ACC112 (cell line): ENCODE data around the gene DOCK2.

Source experiments
- H2AFZ ChIP-seq: fragments of 200-600 bp; sonication (generic); one replicate; pipeline ENCODE4 v1.6.0; 2017; ENCODE audit warnings: antibody characterized with exemption, low read length; ENCODE audit not compliant: unreplicated experiment
- H3K27ac ChIP-seq: fragments of 200-600 bp; sonication (generic); 2 replicates; pipeline ENCODE4 v1.5.1; 2014; ENCODE audit warnings: low read depth, mild to moderate bottlenecking, antibody characterized with exemption, low read length, moderate library complexity
- H3K27me3 ChIP-seq: fragments of 200-600 bp; sonication (generic); 2 replicates; pipeline ENCODE4 v1.6.1; 2014; ENCODE audit warnings: mild to moderate bottlenecking, antibody characterized with exemption, low read length, moderate library complexity, mixed read lengths; ENCODE audit not compliant: insufficient read depth
- H3K36me3 ChIP-seq: fragments of 200-600 bp; sonication (generic); 2 replicates; pipeline ENCODE4 v1.6.1; 2016; ENCODE audit warnings: mild to moderate bottlenecking, antibody characterized with exemption, low read length, moderate library complexity, mixed read lengths; ENCODE audit not compliant: insufficient read depth
- H3K4me1 ChIP-seq: fragments of 200-600 bp; sonication (generic); one replicate; pipeline ENCODE4 v1.6.1; 2016; ENCODE audit warnings: low read length, mixed read lengths; ENCODE audit not compliant: insufficient read depth, unreplicated experiment, control insufficient read depth
- H3K4me3 ChIP-seq: fragments of 200-600 bp; sonication (generic); 2 replicates; pipeline ENCODE4 v1.5.1; 2014; ENCODE audit warnings: mild to moderate bottlenecking, low read depth, low read length
- H3K79me2 ChIP-seq: fragments of 200-600 bp; sonication (generic); one replicate; pipeline ENCODE4 v1.6.0; 2016; ENCODE audit warnings: low read length; ENCODE audit not compliant: control insufficient read depth, unreplicated experiment, insufficient read depth

Gene DOCK2

GRCh38 chr5:170067152-170067551 lies 430.1 kb downstream of the DOCK2 start:
- no peak overlapping the region for H3K4me3 ChIP-seq
- H3K36me3 ChIP-seq, result no peaks in the 10 kb centered on the region
- H3K27me3 ChIP-seq, result no peaks in the 10 kb centered on the region

GRCh38 chr5:170067574-170068170 lies 430.6 kb downstream of the DOCK2 start:
- Histone ChIP-seq H3K27ac (no peak overlapping the region), H3K4me1 (no peaks in the 10 kb centered on the region), H3K36me3 (no peaks in the 10 kb centered on the region), H3K4me3 (no peak overlapping the region), H3K27me3 (no peaks in the 10 kb centered on the region), H2AFZ (no peak overlapping the region), H3K79me2 (no peaks in the 10 kb centered on the region)

More at GRCh38 chr5:170067152-170067551, 430.1 kb downstream of the DOCK2 start:
- Histone ChIP-seq H2AFZ (no peak overlapping the region), H3K4me1 (no peaks in the 10 kb centered on the region), H3K79me2 (no peaks in the 10 kb centered on the region), H3K27ac (no peak overlapping the region)

GRCh38 chr5:170069512-170069911 lies 432.4 kb downstream of the DOCK2 start:
- no peaks in the 10 kb centered on the region for H3K36me3 ChIP-seq
- H3K79me2 ChIP-seq, result no peaks in the 10 kb centered on the region
- H3K4me3 ChIP-seq, result no peak overlapping the region
- no peaks in the 10 kb centered on the region for H3K4me1 ChIP-seq
- H2AFZ ChIP-seq, result no peak overlapping the region
- no peaks in the 10 kb centered on the region for H3K27me3 ChIP-seq
- H3K27ac ChIP-seq, result no peak overlapping the region

- no peak overlapping the region for H3K4me3 ChIP-seq
- no peaks in the 10 kb centered on the region for H3K79me2 ChIP-seq
- no peak overlapping the region for H3K27ac ChIP-seq
- no peak overlapping the region for H2AFZ ChIP-seq
- no peaks in the 10 kb centered on the region for H3K4me1 ChIP-seq
- H3K36me3 ChIP-seq, result no peaks in the 10 kb centered on the region
- no peaks in the 10 kb centered on the region for H3K27me3 ChIP-seq
These were observed 433.7 kb downstream of the DOCK2 start for GRCh38 chr5:170070556-170071412.

GRCh38 chr5:170071748-170072147 lies 434.7 kb downstream of the DOCK2 start:
- Histone ChIP-seq H3K27ac (no peak overlapping the region), H3K27me3 (no peaks in the 10 kb centered on the region), H3K4me1 (no peaks in the 10 kb centered on the region), H3K36me3 (no peaks in the 10 kb centered on the region), H3K4me3 (no peak overlapping the region), H3K79me2 (no peaks in the 10 kb centered on the region), H2AFZ (no peak overlapping the region)

GRCh38 chr5:170075696-170076095 lies 438.6 kb downstream of the DOCK2 start:
- Histone ChIP-seq H3K4me3 (no peak overlapping the region), H3K27ac (no peak overlapping the region), H3K36me3 (no peaks in the 10 kb centered on the region), H3K79me2 (no peaks in the 10 kb centered on the region), H2AFZ (no peak overlapping the region), H3K4me1 (no peaks in the 10 kb centered on the region), H3K27me3 (no peaks in the 10 kb centered on the region)

- no peaks in the 10 kb centered on the region for H3K36me3 ChIP-seq
These were observed 439.1 kb downstream of the DOCK2 start for GRCh38 chr5:170076211-170076610.

GRCh38 chr5:170076739-170077138 lies 439.7 kb downstream of the DOCK2 start:
- Histone ChIP-seq H3K36me3 (no peaks in the 10 kb centered on the region), H3K4me3 (no peak overlapping the region), H3K27me3 (no peaks in the 10 kb centered on the region), H3K79me2 (no peaks in the 10 kb centered on the region), H3K27ac (no peak overlapping the region), H3K4me1 (no peaks in the 10 kb centered on the region), H2AFZ (no peak overlapping the region)

More at GRCh38 chr5:170076211-170076610, 439.1 kb downstream of the DOCK2 start:
- Histone ChIP-seq H3K27me3 (no peaks in the 10 kb centered on the region), H3K79me2 (no peaks in the 10 kb centered on the region), H3K27ac (no peak overlapping the region), H2AFZ (no peak overlapping the region), H3K4me3 (no peak overlapping the region), H3K4me1 (no peaks in the 10 kb centered on the region)

- Histone ChIP-seq H3K4me1 (no peaks in the 10 kb centered on the region), H2AFZ (no peak overlapping the region), H3K79me2 (no peaks in the 10 kb centered on the region), H3K4me3 (no peak overlapping the region), H3K27me3 (no peaks in the 10 kb centered on the region), H3K36me3 (no peaks in the 10 kb centered on the region), H3K27ac (no peak overlapping the region)
These were observed 440.5 kb downstream of the DOCK2 start for GRCh38 chr5:170077526-170077925.

- Histone ChIP-seq H3K79me2 (no peaks in the 10 kb centered on the region), H3K4me3 (no peak overlapping the region), H3K4me1 (no peaks in the 10 kb centered on the region), H3K27me3 (no peaks in the 10 kb centered on the region), H2AFZ (no peak overlapping the region), H3K27ac (no peak overlapping the region), H3K36me3 (no peaks in the 10 kb centered on the region)
These were observed 441.4 kb downstream of the DOCK2 start for GRCh38 chr5:170078458-170078857.

GRCh38 chr5:170078931-170079330 lies 441.9 kb downstream of the DOCK2 start:
- Histone ChIP-seq H3K27me3 (no peaks in the 10 kb centered on the region), H3K4me1 (no peaks in the 10 kb centered on the region), H3K4me3 (no peak overlapping the region), H3K27ac (no peak overlapping the region), H3K79me2 (no peaks in the 10 kb centered on the region), H2AFZ (no peak overlapping the region), H3K36me3 (no peaks in the 10 kb centered on the region)
